PC-3 (cell line): ENCODE measurements around the gene TNKS1BP1.

Experiments used
- EZH2 ChIP-seq: fragments of 300-600 bp; sonication (generic); IDR thresholded peaks from one replicate; pipeline ENCODE4 v1.6.1; 2017; ENCODE audit warnings: antibody characterized with exemption, mild to moderate bottlenecking, low read length; ENCODE audit not compliant: unreplicated experiment
- EZH2phosphoT487 ChIP-seq: fragments of 300-600 bp; sonication (generic); IDR thresholded peaks from 2 replicates; pipeline ENCODE4 v1.6.1; 2018; ENCODE audit warnings: mild to moderate bottlenecking, antibody characterized with exemption, low read length, borderline replicate concordance
- TF ChIP-seq, protein P1 (sequence below): fragments of 300-600 bp; sonication (generic); conservative IDR thresholded peaks from 2 replicates; pipeline ENCODE4 v1.5.1; 2017; ENCODE audit warnings: antibody characterized with exemption, low read depth, mild to moderate bottlenecking, low read length

DNA sequence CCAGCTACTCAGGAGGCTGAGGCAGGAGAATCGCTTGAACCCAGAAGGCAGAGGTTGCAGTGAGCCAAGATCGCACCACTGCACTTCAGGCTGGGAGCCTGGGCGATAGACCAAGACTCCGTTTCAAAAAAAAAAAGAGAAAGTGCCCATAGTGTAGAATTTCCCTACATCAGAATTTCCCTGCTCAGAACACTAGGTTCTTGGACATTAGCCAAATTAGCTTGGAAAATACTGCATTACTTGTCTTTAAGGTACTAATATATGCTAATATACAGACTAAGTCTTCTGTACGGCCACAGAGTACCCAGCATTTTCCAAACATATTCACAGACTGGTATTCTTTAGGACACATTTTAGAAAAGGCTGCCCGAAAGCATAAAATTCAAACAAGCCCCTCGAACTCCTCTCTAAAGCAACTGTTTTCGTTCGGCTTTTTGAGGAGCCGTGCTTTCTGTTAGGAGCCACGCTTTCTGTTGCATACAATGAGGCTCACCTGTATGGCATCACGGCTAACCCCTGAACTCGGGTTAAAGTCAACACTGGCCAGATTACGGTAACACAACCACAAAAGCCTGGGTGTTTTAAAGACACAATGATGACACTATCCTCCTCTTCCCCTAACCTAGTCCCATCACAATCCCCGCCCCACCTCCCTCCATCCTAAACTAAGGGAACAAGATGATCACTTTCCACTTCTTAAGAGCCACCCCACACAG is 18.4 kb downstream of the TNKS1BP1 start:
- TF ChIP-seq EZH2 (no peak), EZH2phosphoT487 (no peak)
- TF ChIP-seq, protein P1, sequence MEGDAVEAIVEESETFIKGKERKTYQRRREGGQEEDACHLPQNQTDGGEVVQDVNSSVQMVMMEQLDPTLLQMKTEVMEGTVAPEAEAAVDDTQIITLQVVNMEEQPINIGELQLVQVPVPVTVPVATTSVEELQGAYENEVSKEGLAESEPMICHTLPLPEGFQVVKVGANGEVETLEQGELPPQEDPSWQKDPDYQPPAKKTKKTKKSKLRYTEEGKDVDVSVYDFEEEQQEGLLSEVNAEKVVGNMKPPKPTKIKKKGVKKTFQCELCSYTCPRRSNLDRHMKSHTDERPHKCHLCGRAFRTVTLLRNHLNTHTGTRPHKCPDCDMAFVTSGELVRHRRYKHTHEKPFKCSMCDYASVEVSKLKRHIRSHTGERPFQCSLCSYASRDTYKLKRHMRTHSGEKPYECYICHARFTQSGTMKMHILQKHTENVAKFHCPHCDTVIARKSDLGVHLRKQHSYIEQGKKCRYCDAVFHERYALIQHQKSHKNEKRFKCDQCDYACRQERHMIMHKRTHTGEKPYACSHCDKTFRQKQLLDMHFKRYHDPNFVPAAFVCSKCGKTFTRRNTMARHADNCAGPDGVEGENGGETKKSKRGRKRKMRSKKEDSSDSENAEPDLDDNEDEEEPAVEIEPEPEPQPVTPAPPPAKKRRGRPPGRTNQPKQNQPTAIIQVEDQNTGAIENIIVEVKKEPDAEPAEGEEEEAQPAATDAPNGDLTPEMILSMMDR = no peak
